HepG2 (cell line): ENCODE results near the gene GTF2F2. TPM values are rescaled to one million over a fixed set of nuclear protein-coding genes. Genes with fewer than 3 reads are reported as not detected.

Source experiments
- ATAC-seq: fragments of 200-7000 bp; cut with Tn5 transposase; 3 replicates; pipeline ENCODE4 v1.9.1; 2020; ENCODE audit warnings: mild to moderate bottlenecking, moderate library complexity
- BruUV-seq: library from RNA; stranded (reverse); fragments of 400-500 nt; replicated peaks from 2 replicates; lab custom pipeline; 2021; lab: Mats Ljungman, UMichigan
- CTCF ChIA-PET: fragments of 300-600 bp; formaldehyde crosslinking; extraction: SDS; loops from one replicate; lab custom pipeline; 2021; ENCODE audit warnings: low total read pairs, inconsistent platforms, low intra/inter-chr PET ratio; lab: Yijun Ruan, JAX
- POLR2A ChIA-PET: fragments of 350-600 bp; sonication (Branson Sonifier 250); formaldehyde crosslinking; loops from one replicate; lab custom pipeline; 2020; ENCODE audit warnings: antibody characterized with exemption, inconsistent platforms; lab: Yijun Ruan, JAX
- DNase-seq: peaks from one replicate; pipeline ENCODE4 v3.0.0-alpha.2; 2015; ENCODE audit warnings: low spot score
- FAIRE-seq: peaks from 3 replicates; lab custom pipeline; 2011; peaks lifted over from hg19 to GRCh38; lab: Jason Lieb, UNC
- H2AFZ ChIP-seq: one replicate; pipeline ENCODE4 v1.6.1; 2011; ENCODE audit warnings: low read length, inconsistent platforms
- H3K27ac ChIP-seq: fragments of 300-600 bp; 3 replicates; pipeline ENCODE4 v1.8.0; 2011; ENCODE audit warnings: mixed run types, mild to moderate bottlenecking, mixed read lengths, low read length, inconsistent platforms; ENCODE audit not compliant: insufficient read depth; ENCODE audit errors: extremely low read length
- H3K27me3 ChIP-seq, 2 experiments: fragments of 200-600 bp in 1 of 2; 2 replicates in 1 of 2; 3 replicates in 1 of 2; pipeline versions ENCODE4 v1.6.0 to v1.8.0; 2011; ENCODE audit warnings: low read length in 2 of 2, mild to moderate bottlenecking in 2 of 2, moderate library complexity in 2 of 2, inconsistent platforms in 1 of 2; ENCODE audit not compliant: insufficient read depth in 2 of 2, control insufficient read depth in 1 of 2
- H3K36me3 ChIP-seq, 2 experiments: fragments of 200-600 bp in 1 of 2; replicated peaks in 1 of 2; 2 replicates in 1 of 2; 3 replicates in 1 of 2; pipeline versions ENCODE4 v1.5.1 to v1.8.0; 2011; ENCODE audit warnings: low read length in 2 of 2, inconsistent platforms in 1 of 2; ENCODE audit not compliant: insufficient read depth in 2 of 2, control insufficient read depth in 1 of 2
- H3K4me1 ChIP-seq: 2 replicates; pipeline ENCODE4 v1.5.1; 2012; ENCODE audit warnings: low read length, inconsistent platforms; ENCODE audit not compliant: insufficient read depth
- H3K4me2 ChIP-seq: 2 replicates; pipeline ENCODE4 v1.6.0; 2011; ENCODE audit warnings: low read depth, low read length, inconsistent platforms
- H3K4me3 ChIP-seq, 3 experiments: fragments of 200-600 bp in 1 of 3; sonication (generic), shearing (Covaris generic) in 1 of 3; replicated peaks in 1 of 3; 2 replicates each; pipeline ENCODE4 v1.5.1; 2011 to 2016; ENCODE audit warnings: low read length in 3 of 3, inconsistent platforms in 2 of 3, low read depth in 2 of 3, mild to moderate bottlenecking in 2 of 3, control low read depth in 1 of 3, mixed read lengths in 1 of 3; ENCODE audit not compliant: insufficient read depth in 1 of 3
- H3K79me2 ChIP-seq: one replicate; pipeline ENCODE4 v1.6.1; 2011; ENCODE audit warnings: low read length, inconsistent platforms; ENCODE audit not compliant: insufficient read depth
- H3K9ac ChIP-seq: 2 replicates; pipeline ENCODE4 v1.6.0; 2011; ENCODE audit warnings: mild to moderate bottlenecking, low read depth, low read length, inconsistent platforms; ENCODE audit not compliant: insufficient read depth
- H3K9me3 ChIP-seq: 2 replicates; pipeline ENCODE4 v1.5.1; 2012; ENCODE audit warnings: mild to moderate bottlenecking, low read length
- H4K20me1 ChIP-seq: 2 replicates; pipeline ENCODE4 v1.6.0; 2011; ENCODE audit warnings: inconsistent platforms, mild to moderate bottlenecking, low read length, moderate library complexity; ENCODE audit not compliant: insufficient read depth
- ADNP ChIP-seq: sonication (generic); formaldehyde crosslinking; IDR thresholded peaks from 2 replicates; pipeline ENCODE4 v1.4.0; 2020; ENCODE audit warnings: missing genetic modification reagents
- DZIP1 ChIP-seq: sonication (generic); formaldehyde crosslinking; IDR thresholded peaks from 2 replicates; pipeline ENCODE4 v1.5.0; 2020; ENCODE audit warnings: mild to moderate bottlenecking, missing genetic modification reagents
- JUNB ChIP-seq: sonication (generic); formaldehyde crosslinking; IDR thresholded peaks from 2 replicates; pipeline ENCODE4 v1.8.0; 2022; ENCODE audit warnings: missing genetic modification reagents, mild to moderate bottlenecking, borderline replicate concordance
- PAWR ChIP-seq: sonication (generic); formaldehyde crosslinking; IDR thresholded peaks from 2 replicates; pipeline ENCODE4 v1.4.0; 2020; ENCODE audit warnings: missing genetic modification reagents, mild to moderate bottlenecking, borderline replicate concordance
- SALL1 ChIP-seq: sonication (generic); formaldehyde crosslinking; IDR thresholded peaks from 2 replicates; pipeline ENCODE4 v1.8.0; 2022; ENCODE audit warnings: mild to moderate bottlenecking, missing genetic modification reagents
- SAP130 ChIP-seq: IDR thresholded peaks from 2 replicates; pipeline ENCODE4 v1.6.1; 2016; ENCODE audit warnings: low read depth
- SMC3 ChIP-seq: IDR thresholded peaks from 2 replicates; pipeline ENCODE4 v1.6.1; 2011; ENCODE audit warnings: low read length, improper control_type of control experiment
- STAT6 ChIP-seq: sonication (generic); formaldehyde crosslinking; IDR thresholded peaks from 2 replicates; pipeline ENCODE4 v1.4.0; 2020; ENCODE audit warnings: missing genetic modification reagents, mild to moderate bottlenecking, borderline replicate concordance
- TFAP4 ChIP-seq: sonication (generic); IDR thresholded peaks from 2 replicates; pipeline ENCODE4 v1.6.1; 2016; ENCODE audit warnings: low read depth, borderline replicate concordance
- UBTF ChIP-seq: sonication (generic); formaldehyde crosslinking; IDR thresholded peaks from 2 replicates; pipeline ENCODE4 v1.4.0; 2020; ENCODE audit warnings: mild to moderate bottlenecking, missing genetic modification reagents
- ZFX ChIP-seq: sonication (generic); formaldehyde crosslinking; IDR thresholded peaks from 2 replicates; pipeline ENCODE4 v1.4.0; 2020; ENCODE audit warnings: mild to moderate bottlenecking, low read depth, missing genetic modification reagents, moderate library complexity
- ZNF570 ChIP-seq: sonication (generic); formaldehyde crosslinking; IDR thresholded peaks from 2 replicates; pipeline ENCODE4 v1.4.0; 2020; ENCODE audit warnings: mild to moderate bottlenecking, missing genetic modification reagents, borderline replicate concordance
- ZSCAN25 ChIP-seq: sonication (generic); formaldehyde crosslinking; IDR thresholded peaks from 2 replicates; pipeline ENCODE4 v1.8.0; 2022; ENCODE audit warnings: mild to moderate bottlenecking, missing genetic modification reagents
- WGBS: methylation state at CpG from one replicate; pipeline ENCODE4 v1.1.6; 2017; ENCODE audit warnings: low lambda C conversion rate; 5-methylcytosine and 5-hydroxymethylcytosine counted together
- in situ Hi-C: cut with HindIII; loops from 2 replicates; pipeline ENCODE4 v1.10.0; 2017; ENCODE audit warnings: low pct_unique_long_range_greater_than_20kb; ENCODE audit not compliant: extremely low pct_ligation_motif_present
- intact Hi-C: fragments of 100-400 bp; cut with micrococcal nuclease; formaldehyde crosslinking; loops from one replicate; pipeline ENCODE4 v1.10.0; 2022; ENCODE audit not compliant: unreplicated experiment
- polyA plus RNA-seq, 8 experiments: library from polyadenylated mRNA; depleted of rRNA in 3 of 8; stranded (reverse) in 7 of 8; unstranded in 1 of 8; fragments of >200 nt; fragmentation: Illumina TruSeq in 4 of 8; extraction: Trizol in 4 of 8; gene quantifications; 2 replicates each; pipeline versions ENCODE4 v1.2.1 to v1.2.3, GENCODE V29; 2011 to 2016; ENCODE audit warnings: low read depth in 4 of 8, missing spikeins in 1 of 8, mixed read lengths in 1 of 8; ENCODE audit not compliant: insufficient read depth in 1 of 8
- total RNA-seq, 5 experiments: library from RNA; depleted of rRNA; stranded (reverse); fragments of >200 nt; fragmentation: Illumina TruSeq; extraction: Trizol; gene quantifications; 2 replicates each; pipeline ENCODE4 v1.2.3, GENCODE V29; 2016; ENCODE audit warnings: low read depth in 1 of 5

GTF2F2 gene
- total and polyA plus RNA-seq, 2 of the 13 experiments (the other 11 are each of a cell fraction or from before 2014, with no cell fraction given), result 10.6 to 32.8 TPM

- TF ChIP-seq DZIP1 (CRISPR knock-in tag) (no peak), STAT6 (CRISPR knock-in tag) (no peak), PAWR (CRISPR knock-in tag) (no peak)
Observed at GRCh38 chr13:45320876-45321629, 200.7 kb downstream of the GTF2F2 start (continued).

- Histone ChIP-seq H3K79me2 (no peaks in the 10 kb centered on the region), H3K4me2 (no peak overlapping the region), H3K27ac (no peak overlapping the region), H3K4me1 (peaks cover 46% of the 10 kb centered on the region), H3K4me3 (no peak overlapping the region), H3K36me3 (no peaks in the 10 kb centered on the region), H4K20me1 (no peaks in the 10 kb centered on the region), H3K9ac (no peak overlapping the region), H3K9me3 (no peaks in the 10 kb centered on the region), H2AFZ (no peak overlapping the region), H3K27me3 (no peaks in the 10 kb centered on the region)
- 49% methylated on average over 3 of the region's 4 CpGs for WGBS
- peak; percentile 56 for ATAC-seq
- ChIA-PET POLR2A (interaction anchor here (0.8 to 2.4 kb wide), 4 partner anchors 9 to 15 kb away, joined by 3 to 12 read pairs (median 8); partner anchors contain the start of gene TPT1), CTCF (no interaction called here)
- BruUV-seq, result TSS peak; percentile 23
- peak; percentile 34 for FAIRE-seq
- in situ Hi-C loops (no loop called here), intact Hi-C loops (loop anchor here (5.0 kb wide), 1 partner anchor 66 kb away; no protein-coding TSS in a partner anchor)
- peak; percentile 62 for DNase-seq
- TF ChIP-seq SAP130 (CRISPR knock-in tag) (peak; percentile 66), ADNP (CRISPR knock-in tag) (no peak), SMC3 (peak; percentile 3; the same call in 1 of the 2 replicates), SALL1 (CRISPR knock-in tag) (peak; percentile 25; the same call in 1 of the 2 replicates), ZFX (CRISPR knock-in tag) (0 out of 2 replicates have a peak, but pooled peaks have one; percentile 23), ZNF570 (CRISPR knock-in tag) (no peak), TFAP4 (peak; percentile 68; the same call in 1 of the 2 replicates), ZSCAN25 (CRISPR knock-in tag) (peak; percentile 51; the same call in 1 of the 2 replicates), UBTF (CRISPR knock-in tag) (peak; percentile 91), JUNB (no peak)
Observed at GRCh38 chr13:45325806-45326205, 205.5 kb downstream of the GTF2F2 start.
